ENCODE measurements around the gene PARP1. TPM values are rescaled to one million over a fixed set of nuclear protein-coding genes. Genes with fewer than 3 reads are reported as not detected.

The PARP1 gene
- total RNA-seq, 2 donors from 2014 or later, result 70.3 TPM

GRCh38 chr1:226325178-226325577, 82.7 kb downstream of the PARP1 start:
- Histone ChIP-seq H3K4me1 (ENCODE audit: control insufficient read depth in 1 of 2, low read depth in 2 of 2) (no peaks in the 10 kb centered on the region), H3K9me3 (no peaks in the 10 kb centered on the region), H3K36me3 (no peaks in the 10 kb centered on the region), H3K27me3 (replicated peaks; ENCODE audit: insufficient read depth) (no peaks in the 10 kb centered on the region), H3K4me3 (no peak overlapping the region), H3K27ac (no peak overlapping the region)
- no peak for DNase-seq (ENCODE audit: low spot score)
- ATAC-seq (ENCODE audit: insufficient number of reproducible peaks, low FRiP score, low read depth), result no peak
- TF ChIP-seq CTCF (IDR thresholded peaks at IDR 0.05), result no peak

- no peak for TF ChIP-seq CTCF (IDR thresholded peaks at IDR 0.05)
- DNase-seq (ENCODE audit: low spot score) (no peak), ATAC-seq (ENCODE audit: insufficient number of reproducible peaks, low FRiP score, low read depth) (no peak)
- no peak overlapping the region for H3K27ac ChIP-seq
- H3K4me1 ChIP-seq (ENCODE audit: control insufficient read depth in 1 of 2, low read depth in 2 of 2), result no peaks in the 10 kb centered on the region
- H3K4me3 ChIP-seq, result no peak overlapping the region
- H3K9me3 ChIP-seq, result no peaks in the 10 kb centered on the region
- H3K36me3 ChIP-seq, result no peaks in the 10 kb centered on the region
- H3K27me3 ChIP-seq (replicated peaks; ENCODE audit: insufficient read depth), result no peaks in the 10 kb centered on the region
Observed at GRCh38 chr1:226324479-226324878, 83.4 kb downstream of the PARP1 start.

DNA sequence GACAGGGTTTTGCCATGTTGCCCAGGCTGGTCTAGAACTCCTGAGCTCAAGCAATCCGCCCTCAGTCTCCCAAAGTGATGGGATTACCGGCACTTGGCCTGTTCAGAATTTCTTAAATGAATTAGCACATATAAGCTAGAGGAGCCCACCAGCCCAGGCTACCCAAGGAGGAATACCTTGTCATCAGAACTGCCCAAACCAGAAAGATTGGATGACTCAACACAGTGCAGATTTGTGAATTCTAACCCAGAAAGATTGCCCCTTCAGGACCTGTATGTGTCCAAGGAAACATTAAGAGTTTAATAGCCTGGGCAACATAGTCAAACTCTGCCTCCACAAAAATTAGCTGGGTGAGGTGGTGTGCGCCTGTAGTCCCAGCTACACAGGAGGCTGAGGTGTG, 84.9 kb downstream of the PARP1 start:
- Histone ChIP-seq H3K4me3 (no peak overlapping the region), H3K27ac (no peak overlapping the region), H3K36me3 (no peaks in the 10 kb centered on the region), H3K27me3 (replicated peaks; ENCODE audit: insufficient read depth) (no peaks in the 10 kb centered on the region), H3K4me1 (ENCODE audit: control insufficient read depth in 1 of 2, low read depth in 2 of 2) (no peaks in the 10 kb centered on the region), H3K9me3 (no peaks in the 10 kb centered on the region)
- ATAC-seq (ENCODE audit: insufficient number of reproducible peaks, low FRiP score, low read depth), result no peak
- no peak for DNase-seq (ENCODE audit: low spot score)
- TF ChIP-seq CTCF (IDR thresholded peaks at IDR 0.05), result no peak

GRCh38 chr1:226320930-226321329, 87.0 kb downstream of the PARP1 start:
- no peak for ATAC-seq (ENCODE audit: insufficient number of reproducible peaks, low FRiP score, low read depth)
- no peak for DNase-seq (ENCODE audit: low spot score)
- H3K36me3 ChIP-seq, result no peaks in the 10 kb centered on the region
- no peak overlapping the region for H3K4me3 ChIP-seq
- TF ChIP-seq CTCF (IDR thresholded peaks at IDR 0.05), result no peak
- H3K9me3 ChIP-seq, result no peaks in the 10 kb centered on the region
- H3K27ac ChIP-seq, result no peak overlapping the region
- no peaks in the 10 kb centered on the region for H3K4me1 ChIP-seq (ENCODE audit: control insufficient read depth in 1 of 2, low read depth in 2 of 2)
- no peaks in the 10 kb centered on the region for H3K27me3 ChIP-seq (replicated peaks; ENCODE audit: insufficient read depth)

DNA sequence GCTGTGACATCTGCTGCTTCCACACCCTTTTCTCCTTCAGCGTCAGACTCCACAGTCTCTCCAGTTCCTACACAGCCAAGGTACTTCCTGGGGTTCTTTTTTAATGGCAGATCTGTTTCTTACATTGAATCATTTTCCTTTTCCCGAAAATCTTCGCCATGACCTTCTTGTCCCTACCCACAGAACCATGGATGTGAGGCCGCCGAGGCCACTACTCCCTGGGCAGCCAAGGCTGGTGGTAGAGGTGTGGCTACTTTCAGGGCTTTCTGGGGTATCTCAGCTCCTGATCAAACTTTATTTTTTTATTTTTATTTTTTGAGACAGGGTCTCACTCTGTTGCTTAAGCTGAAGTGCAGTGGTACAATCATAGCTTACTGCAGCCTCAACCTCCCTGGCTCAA, 89.4 kb downstream of the PARP1 start:
- no peak for TF ChIP-seq CTCF (IDR thresholded peaks at IDR 0.05)
- DNase-seq (ENCODE audit: low spot score), result no peak

More for the DNA sequence above, 89.4 kb downstream of the PARP1 start:
- ATAC-seq (ENCODE audit: insufficient number of reproducible peaks, low FRiP score, low read depth), result no peak
- H3K36me3 ChIP-seq, result no peaks in the 10 kb centered on the region
- H3K4me3 ChIP-seq, result no peak overlapping the region
- H3K9me3 ChIP-seq, result no peaks in the 10 kb centered on the region
- H3K27me3 ChIP-seq (replicated peaks; ENCODE audit: insufficient read depth), result no peaks in the 10 kb centered on the region
- H3K4me1 ChIP-seq (ENCODE audit: control insufficient read depth in 1 of 2, low read depth in 2 of 2), result no peaks in the 10 kb centered on the region
- H3K27ac ChIP-seq, result no peak overlapping the region
